GM10266 (cell line): ENCODE measurements around the gene RABEPK.
"Not testable (repeated sequence)": the region's sequence is repeated elsewhere in the genome, so short reads cannot be mapped to it uniquely, and the experiment has no call there.

Source experiments
- DNase-seq: peaks from one replicate; pipeline ENCODE4 v3.0.0; 2012; ENCODE audit errors: extremely low spot score
- TF ChIP-seq, protein P1 (sequence below): IDR thresholded peaks from 2 replicates; pipeline ENCODE4 v1.5.1; 2012; ENCODE audit warnings: mild to moderate bottlenecking, low read depth; ENCODE audit not compliant: control insufficient read depth, insufficient read depth; ENCODE audit errors: missing control alignments

RABEPK gene

DNA sequence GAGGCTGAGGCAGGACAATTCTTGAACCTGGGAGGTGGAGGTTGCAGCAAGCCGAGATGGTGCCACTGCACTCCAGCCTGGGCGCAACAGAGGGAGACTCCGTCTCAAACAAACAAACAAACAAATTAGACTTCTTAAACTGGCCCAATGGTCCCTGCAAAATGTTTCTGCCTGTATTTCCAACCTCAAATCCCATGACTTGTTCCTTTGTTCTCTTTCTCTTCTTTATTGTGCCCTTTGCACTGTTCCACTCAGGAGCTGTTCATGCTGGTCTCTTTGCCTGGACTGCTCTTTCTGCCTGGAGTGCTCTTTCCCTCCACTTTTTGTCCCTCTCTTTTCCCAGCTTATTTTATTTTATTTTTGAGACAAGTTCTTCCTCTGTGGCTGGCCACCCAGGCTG, 4.1 kb downstream of the RABEPK start:
- DNase-seq, result no peak
- TF ChIP-seq, protein P1, sequence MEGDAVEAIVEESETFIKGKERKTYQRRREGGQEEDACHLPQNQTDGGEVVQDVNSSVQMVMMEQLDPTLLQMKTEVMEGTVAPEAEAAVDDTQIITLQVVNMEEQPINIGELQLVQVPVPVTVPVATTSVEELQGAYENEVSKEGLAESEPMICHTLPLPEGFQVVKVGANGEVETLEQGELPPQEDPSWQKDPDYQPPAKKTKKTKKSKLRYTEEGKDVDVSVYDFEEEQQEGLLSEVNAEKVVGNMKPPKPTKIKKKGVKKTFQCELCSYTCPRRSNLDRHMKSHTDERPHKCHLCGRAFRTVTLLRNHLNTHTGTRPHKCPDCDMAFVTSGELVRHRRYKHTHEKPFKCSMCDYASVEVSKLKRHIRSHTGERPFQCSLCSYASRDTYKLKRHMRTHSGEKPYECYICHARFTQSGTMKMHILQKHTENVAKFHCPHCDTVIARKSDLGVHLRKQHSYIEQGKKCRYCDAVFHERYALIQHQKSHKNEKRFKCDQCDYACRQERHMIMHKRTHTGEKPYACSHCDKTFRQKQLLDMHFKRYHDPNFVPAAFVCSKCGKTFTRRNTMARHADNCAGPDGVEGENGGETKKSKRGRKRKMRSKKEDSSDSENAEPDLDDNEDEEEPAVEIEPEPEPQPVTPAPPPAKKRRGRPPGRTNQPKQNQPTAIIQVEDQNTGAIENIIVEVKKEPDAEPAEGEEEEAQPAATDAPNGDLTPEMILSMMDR, result no peak

- TF ChIP-seq, protein P1, result no peak
- DNase-seq, result no peak
Measured at GRCh38 chr9:125214186-125214585, 13.8 kb downstream of the RABEPK start.

- TF ChIP-seq, protein P1, result no peak
Measured at GRCh38 chr9:125218621-125219020, 18.3 kb downstream of the RABEPK start.

DNA sequence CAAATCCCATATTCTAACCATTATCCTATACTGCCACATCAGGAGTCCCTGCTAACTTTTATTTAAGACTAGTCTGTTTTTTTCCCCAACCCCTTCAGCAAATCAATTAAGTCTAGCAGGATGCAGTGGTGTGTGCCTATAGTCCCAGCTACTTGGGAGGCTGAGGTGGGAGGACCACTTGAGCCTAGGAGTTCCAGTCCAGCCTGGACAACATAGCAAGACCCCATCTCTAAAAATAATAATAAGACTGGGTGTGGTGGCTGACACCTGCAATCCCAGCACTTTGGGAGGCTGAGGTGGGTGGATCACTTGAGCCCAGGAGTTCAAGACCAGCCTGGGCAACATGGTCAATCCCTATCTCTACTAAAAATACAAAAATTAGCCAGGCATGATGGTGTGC, 24.5 kb downstream of the RABEPK start:
- DNase-seq, result not testable (repeated sequence)

More at GRCh38 chr9:125218621-125219020, 18.3 kb downstream of the RABEPK start:
- DNase-seq, result no peak

DNA sequence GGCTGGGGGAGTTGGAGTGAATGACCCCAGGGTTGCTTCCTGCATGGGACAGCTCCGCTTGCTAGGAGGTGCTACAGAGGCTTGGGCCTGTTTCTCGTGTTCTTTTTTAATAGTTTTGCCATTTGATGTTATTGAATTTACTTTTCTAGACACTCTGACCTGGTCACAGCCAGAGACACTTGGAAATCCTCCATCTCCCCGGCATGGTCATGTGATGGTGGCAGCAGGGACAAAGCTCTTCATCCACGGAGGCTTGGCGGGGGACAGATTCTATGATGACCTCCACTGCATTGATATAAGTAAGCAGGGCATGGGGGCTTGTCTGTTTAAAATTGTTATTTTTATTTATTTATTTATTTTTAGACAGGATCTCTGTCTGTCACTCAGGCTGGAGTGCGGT, 27.4 kb downstream of the RABEPK start:
- no peak for DNase-seq
- TF ChIP-seq, protein P1, result no peak

DNA sequence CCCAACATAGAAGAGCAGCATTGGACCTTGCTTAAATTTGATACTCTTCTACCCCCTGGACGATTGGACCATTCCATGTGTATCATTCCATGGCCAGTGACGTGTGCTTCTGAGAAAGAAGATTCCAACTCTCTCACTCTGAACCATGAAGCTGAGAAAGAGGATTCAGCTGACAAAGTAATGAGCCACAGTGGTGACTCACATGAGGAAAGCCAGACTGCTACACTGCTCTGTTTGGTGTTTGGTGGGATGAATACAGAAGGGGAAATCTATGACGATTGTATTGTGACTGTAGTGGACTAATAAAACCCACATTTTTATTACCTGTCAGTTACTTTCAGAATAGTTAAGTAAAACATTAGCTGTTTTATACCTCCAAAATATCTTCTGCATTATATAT, 33.3 kb downstream of the RABEPK start:
- DNase-seq, result no peak
- TF ChIP-seq, protein P1, result no peak

DNA sequence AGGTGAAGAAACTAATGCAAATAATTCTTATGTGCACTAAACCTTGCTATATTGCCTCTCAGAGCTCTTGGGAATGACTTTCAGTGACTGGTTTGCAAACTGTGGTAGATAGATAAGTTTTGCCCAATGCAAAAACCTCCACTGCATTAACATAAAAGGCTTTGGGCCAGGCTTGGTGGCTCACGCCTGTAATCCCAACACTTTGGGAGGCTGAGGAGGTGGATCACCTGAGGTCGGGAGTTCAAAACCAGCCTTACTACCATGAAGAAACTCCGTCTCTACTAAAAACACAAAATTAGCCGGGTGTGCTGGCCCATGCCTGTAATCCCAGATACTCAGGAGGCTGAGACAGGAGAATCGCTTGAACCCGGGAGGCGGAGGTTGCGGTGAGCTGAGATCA, 33.8 kb downstream of the RABEPK start:
- DNase-seq, result not testable (repeated sequence)

DNA sequence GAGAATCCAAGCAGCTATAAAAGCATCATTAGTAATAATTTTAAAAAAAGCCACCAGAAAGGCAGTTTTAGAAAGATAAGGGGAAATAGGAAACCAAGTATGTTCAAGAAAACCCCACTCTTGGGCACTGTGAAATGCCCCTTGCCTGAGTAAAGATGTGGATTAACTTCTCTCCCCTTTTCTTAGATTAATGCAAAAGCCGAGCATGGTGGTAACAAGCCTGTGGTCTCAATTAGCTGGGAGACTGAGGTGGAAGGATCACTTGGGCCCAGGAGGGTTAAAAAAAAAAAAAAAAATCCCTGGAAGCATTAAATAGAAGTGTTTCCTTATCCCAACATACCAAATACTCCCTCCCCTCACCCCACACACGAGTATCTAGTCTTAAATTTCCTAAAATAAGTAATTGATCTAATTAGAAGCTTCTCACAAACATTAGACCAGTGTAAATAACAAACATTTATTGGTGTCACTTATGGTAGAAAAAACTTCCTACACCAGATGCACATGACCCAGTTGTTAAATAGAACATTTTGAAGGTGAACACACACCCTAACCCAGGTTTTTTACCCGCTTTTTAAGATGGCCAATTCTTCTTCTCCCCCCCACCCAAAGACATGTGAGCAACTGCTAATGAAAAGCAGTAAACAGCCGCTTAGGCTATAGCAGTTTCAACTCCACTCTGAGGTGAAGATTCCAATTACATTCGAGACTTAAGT, 35.6 kb downstream of the RABEPK start:
- TF ChIP-seq, protein P1, result no peak

DNA sequence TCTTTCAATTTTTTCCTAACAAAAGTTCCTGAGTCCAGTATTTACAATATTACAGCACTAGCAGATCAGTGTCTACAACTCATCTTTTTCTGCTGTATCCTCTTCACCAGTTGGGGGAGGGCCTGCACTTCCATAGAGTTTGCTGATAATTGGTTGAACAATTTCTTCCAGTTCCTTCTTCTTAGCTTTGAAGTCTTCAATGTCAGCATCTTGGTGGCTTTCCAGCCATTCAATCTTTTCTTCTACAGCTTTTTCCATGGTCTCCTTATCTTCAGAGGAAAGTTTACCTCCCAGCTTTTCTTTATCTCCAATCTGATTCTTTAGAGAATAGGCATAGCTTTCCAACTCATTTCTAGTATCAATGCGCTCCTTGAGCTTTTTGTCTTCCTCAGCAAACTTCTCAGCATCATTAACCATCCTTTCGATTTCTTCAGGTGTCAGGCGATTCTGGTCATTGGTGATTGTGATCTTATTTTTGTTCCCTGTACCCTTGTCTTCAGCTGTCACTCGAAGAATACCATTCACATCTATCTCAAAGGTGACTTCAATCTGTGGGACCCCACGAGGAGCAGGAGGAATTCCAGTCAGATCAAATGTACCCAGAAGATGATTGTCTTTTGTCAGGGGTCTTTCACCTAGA, 36.3 kb downstream of the RABEPK start:
- not testable (repeated sequence) for DNase-seq

More for the DNA sequence above, 35.6 kb downstream of the RABEPK start:
- DNase-seq, result no peak
